HG03175 (cell line): Measurements from ENCODE around the gene FNDC3B.

Experiments used
- ATAC-seq: cut with Tn5 transposase; IDR thresholded peaks from one replicate; pipeline ENCODE4 v1.9.1; 2021; ENCODE audit warnings: mild to moderate bottlenecking, moderate library complexity; ENCODE audit not compliant: unreplicated experiment

Gene FNDC3B

DNA sequence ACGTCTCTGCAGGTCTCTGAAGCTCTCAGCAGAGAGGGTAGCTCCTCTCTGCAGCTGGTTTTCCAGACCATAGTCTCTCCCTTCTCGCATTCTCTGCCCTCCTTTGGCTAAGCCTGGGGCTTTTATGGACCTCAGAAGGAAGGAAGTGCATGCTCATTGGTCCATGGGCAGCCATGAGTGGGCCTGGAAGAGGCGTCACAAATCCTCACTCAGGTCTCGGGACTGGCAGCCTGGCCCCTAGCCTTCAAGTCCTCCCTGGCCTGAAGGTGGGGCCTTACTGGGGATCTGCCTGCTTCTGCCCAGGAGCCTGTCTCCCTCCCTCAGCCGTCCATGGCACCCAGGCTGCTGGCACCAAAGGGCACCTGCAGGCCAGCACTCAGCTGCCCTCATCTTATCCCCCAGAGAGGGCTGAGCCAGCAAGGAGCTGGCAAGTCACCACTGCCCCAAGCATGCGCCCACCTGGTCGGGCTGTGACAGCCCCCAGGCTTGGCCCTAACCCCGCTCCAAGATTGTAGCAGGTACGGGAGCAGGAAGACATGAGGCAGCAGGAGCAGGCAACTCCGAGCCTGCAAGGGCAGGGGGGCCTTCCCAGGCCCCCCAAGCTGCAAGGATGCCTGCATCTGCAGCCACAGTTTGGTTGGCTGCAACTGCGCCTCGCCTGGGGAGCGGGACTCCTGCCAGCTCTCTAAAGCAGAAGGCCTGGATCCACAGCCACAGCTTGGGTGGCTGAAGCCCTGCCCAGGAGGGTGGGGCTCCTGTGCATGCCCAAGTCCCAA is 371.5 kb downstream of the FNDC3B start:
- ATAC-seq: no peak

GRCh38 chr3:172411478-172411947 is 372.1 kb downstream of the FNDC3B start:
- no peak for ATAC-seq

DNA sequence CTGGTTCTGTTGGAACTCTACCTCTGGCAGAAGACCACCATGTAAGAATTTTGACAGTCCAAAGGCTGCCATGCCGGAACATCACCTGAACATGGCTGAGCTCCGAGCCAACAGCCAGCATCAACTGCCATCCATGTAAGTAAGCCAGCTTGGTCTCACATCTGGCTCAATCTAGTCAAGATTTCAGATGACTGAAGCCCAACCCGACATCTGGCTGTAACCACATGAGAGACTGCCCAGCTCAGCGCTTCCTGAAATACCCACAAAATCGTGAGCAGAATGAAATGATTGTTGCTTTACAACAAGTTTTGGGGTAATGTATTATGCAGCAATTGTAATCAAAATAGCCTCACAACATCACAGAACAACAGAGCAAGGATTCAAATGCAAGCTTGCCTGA is 375.9 kb downstream of the FNDC3B start:
- no peak for ATAC-seq

- no peak for ATAC-seq
These were observed 398.3 kb downstream of the FNDC3B start for GRCh38 chr3:172437713-172438112.

DNA sequence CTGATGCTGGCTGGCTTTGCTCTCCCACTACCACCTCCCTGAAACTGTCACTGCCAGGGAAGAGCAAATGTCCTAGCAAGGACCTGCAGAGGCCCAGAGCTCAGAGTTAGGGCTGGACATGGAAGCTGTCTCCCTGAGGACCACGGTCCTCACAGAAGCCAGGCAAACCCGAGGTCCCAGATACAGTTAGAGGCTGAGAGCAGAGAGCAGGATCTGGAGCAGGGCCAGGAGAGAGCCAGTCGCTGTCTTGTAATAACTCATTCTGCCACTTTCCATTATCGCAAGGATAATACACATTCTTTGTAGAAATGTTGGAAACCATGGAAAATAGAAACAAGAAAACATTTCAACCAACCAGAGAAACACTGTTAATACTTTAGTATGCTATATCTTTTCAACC is 398.8 kb downstream of the FNDC3B start:
- ATAC-seq: no peak

- no peak for ATAC-seq
These were observed 402.2 kb downstream of the FNDC3B start for GRCh38 chr3:172441581-172441980.

- ATAC-seq: no peak
These were observed 403.2 kb downstream of the FNDC3B start for GRCh38 chr3:172442606-172443005.

GRCh38 chr3:172444821-172445220 is 405.4 kb downstream of the FNDC3B start:
- ATAC-seq: no peak

GRCh38 chr3:172446198-172446597 is 406.8 kb downstream of the FNDC3B start:
- ATAC-seq: no peak

DNA sequence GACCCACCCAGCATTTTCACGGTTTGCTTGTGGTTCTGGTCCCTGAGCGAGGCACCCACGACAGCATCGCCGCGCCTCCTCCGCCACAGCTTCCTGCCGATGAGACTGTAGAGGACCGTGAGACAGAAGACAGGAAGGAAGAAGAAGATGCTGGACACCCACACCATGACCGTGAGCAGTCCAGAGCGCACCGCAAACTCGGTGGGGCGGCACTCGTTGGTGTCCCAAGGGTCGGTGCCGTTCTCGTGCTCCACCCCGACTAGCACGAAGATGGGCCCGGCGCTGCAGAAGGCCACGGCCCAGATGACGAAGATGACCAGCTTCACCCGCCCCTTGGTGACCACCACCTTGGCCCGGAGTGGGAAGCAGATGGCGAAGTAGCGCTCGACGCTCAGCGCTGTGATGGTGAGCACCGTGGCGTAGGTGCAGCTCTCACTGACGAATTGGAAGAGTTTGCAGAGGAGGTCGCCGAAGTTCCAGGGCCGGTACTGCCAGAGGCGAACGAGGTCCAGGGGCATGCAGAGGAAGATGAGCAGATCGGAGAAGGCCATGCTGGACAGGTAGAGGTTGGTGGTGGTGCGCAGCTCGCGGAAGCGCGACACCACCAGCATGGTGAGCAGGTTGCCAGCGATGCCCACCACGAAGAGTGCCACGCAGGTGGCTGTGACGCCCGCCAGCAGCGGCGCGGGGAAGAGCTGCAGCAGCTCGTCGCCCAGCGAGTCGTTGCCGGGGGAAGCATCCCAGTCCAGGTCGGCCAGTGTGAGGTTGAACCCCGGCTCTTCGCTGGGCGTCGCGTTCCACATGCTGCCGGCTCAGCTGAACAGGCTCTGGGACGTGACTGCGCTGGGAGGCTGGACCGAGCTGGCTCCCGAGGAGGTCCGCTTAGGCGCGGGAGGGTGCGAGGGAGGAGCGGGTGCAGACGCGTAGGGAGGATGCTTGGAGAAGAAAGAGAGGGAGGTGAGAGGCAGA is 408.5 kb downstream of the FNDC3B start, which contains the start of gene GHSR:
GHSR (minus strand) TSS at position 846 of the 969 bp plus-strand sequence; CDS start at position 803, 43 bp downstream.
- ATAC-seq: no peak

GRCh38 chr3:172448661-172449465 is 409.5 kb downstream of the FNDC3B start:
- no peak for ATAC-seq

DNA sequence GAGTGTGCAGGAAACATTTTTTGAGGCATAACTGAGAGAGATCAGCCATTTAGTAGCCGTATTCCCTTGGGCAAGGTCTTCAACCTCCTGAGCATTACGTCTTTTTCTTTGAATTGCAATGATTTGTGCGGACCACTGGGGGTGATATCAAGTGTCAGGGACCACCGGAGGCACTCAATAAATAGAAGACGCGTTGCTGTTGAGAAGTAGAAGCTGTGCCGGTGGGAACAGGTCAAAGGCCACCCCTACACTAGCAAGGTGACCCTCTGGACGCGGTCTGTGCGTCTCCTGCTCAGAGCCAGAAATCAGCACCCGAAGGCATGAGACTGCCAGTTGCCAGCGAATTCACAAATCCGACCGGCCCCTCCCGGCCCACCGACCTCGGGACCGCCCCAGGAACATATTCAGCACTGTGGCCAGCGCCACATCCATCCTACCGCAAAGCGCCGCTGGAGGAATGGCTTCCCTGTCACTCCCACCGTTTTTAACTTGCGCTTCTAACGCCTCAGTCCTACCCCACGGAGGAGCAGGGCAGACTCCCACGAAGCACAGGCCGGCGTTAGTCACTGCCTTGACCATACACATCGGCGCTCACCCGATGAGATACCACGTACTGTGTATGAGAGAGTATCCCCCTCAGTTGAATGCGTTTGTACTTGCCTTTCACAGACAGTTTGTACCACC is 410.2 kb downstream of the FNDC3B start:
- no peak for ATAC-seq
